Naive thymus-derived CD8-positive, alpha-beta T cell (primary cell): ENCODE measurements around the gene C15orf61. TPM values are rescaled to one million over a fixed set of nuclear protein-coding genes. Genes with fewer than 3 reads are reported as not detected.

Experiments used
- ATAC-seq, 2 donors: fragments of 150-1000 bp; cut with Tn5 transposase in 1 of 2; sonication (Bioruptor Pico), chemical (Tn5 transposase) in 1 of 2; 1 replicate in 1 of 2; 2 replicates in 1 of 2; pipeline ENCODE4 v1.10.0; 2021; ENCODE audit warnings: mild to moderate bottlenecking in 2 of 2, moderate library complexity in 2 of 2
- POLR2A ChIA-PET: fragments of 350-600 bp; sonication (Branson Sonifier 250); formaldehyde crosslinking; loops from one replicate; lab custom pipeline; 2021; ENCODE audit warnings: antibody characterized with exemption; lab: Charles Lee
- DNase-seq, 10 donors: peaks; one replicate each; pipeline versions ENCODE4 v3.0.0 to v3.0.0-alpha.2; 2020 to 2022
- H3K27ac Mint-ChIP-seq, 10 donors: one replicate each; pipeline ENCODE4 v1.8.0; 2020 to 2022; ENCODE audit warnings: mild to moderate bottlenecking in 10 of 10, mixed read lengths in 10 of 10, moderate library complexity in 4 of 10, inconsistent platforms in 1 of 10
- H3K27me3 Mint-ChIP-seq, 5 donors: one replicate each; pipeline ENCODE4 v1.8.0; 2021 to 2022; ENCODE audit warnings: mixed read lengths in 5 of 5
- H3K36me3 Mint-ChIP-seq, 3 donors: one replicate each; pipeline ENCODE4 v1.8.0; 2020 to 2022; ENCODE audit warnings: mixed read lengths in 3 of 3, mild to moderate bottlenecking in 2 of 3, inconsistent platforms in 1 of 3
- H3K4me1 Mint-ChIP-seq, 4 donors: one replicate each; pipeline ENCODE4 v1.8.0; 2021 to 2022; ENCODE audit warnings: mixed read lengths in 4 of 4
- H3K4me3 Mint-ChIP-seq, 10 donors: one replicate each; pipeline ENCODE4 v1.8.0; 2020 to 2022; ENCODE audit warnings: mild to moderate bottlenecking in 10 of 10, mixed read lengths in 10 of 10, moderate library complexity in 6 of 10, inconsistent platforms in 1 of 10
- H3K9me3 Mint-ChIP-seq, 9 donors: one replicate each; pipeline ENCODE4 v1.8.0; 2020 to 2022; ENCODE audit warnings: mixed read lengths in 9 of 9, mild to moderate bottlenecking in 3 of 9, inconsistent platforms in 1 of 9, moderate library complexity in 1 of 9
- polyA plus RNA-seq, 3 donors: library from polyadenylated mRNA; unstranded; fragments of 300-500 nt; fragmentation: Illumina TruSeq; gene quantifications; one replicate each; pipeline ENCODE4 v1.2.3, GENCODE V29; 2021
- total RNA-seq, 8 experiments: library from RNA in 2 of 8; stranded (reverse) in 2 of 8; gene quantifications; one replicate each; pipeline ENCODE4 v1.2.3 and lab custom pipeline; 2021 to 2026

C15orf61 gene
- total and polyA plus RNA-seq, 5 experiments from 2014 or later, result 6.1 to 11.9 (median 8.3) TPM

- DNase-seq (no peak), ATAC-seq (no peak)
- peaks cover 0 to 32% (median 10%) of the 10 kb centered on the region in 3 donors for H3K36me3 Mint-ChIP-seq
- POLR2A ChIA-PET, result interaction anchor here (0.6 kb wide), 2 partner anchors 7 to 295 kb away, joined by 4 read pairs; no protein-coding TSS in a partner anchor
- H3K27ac Mint-ChIP-seq, result peak overlapping the region in 2 of 10 donors; percentile 47 to 49
- H3K9me3 Mint-ChIP-seq, result no peaks in the 10 kb centered on the region
- H3K4me1 Mint-ChIP-seq, result peaks cover 25 to 72% (median 63%) of the 10 kb centered on the region in 4 donors
- peak overlapping the region in 1 of 10 donors; percentile 11 for H3K4me3 Mint-ChIP-seq
- H3K27me3 Mint-ChIP-seq, result no peaks in the 10 kb centered on the region
Observed at GRCh38 chr15:67545864-67546263, 24.9 kb downstream of the C15orf61 start.

GRCh38 chr15:67547064-67547463 is 26.1 kb downstream of the C15orf61 start:
- no peak overlapping the region for H3K4me3 Mint-ChIP-seq
- peaks cover 22 to 60% (median 55%) of the 10 kb centered on the region in 4 donors for H3K4me1 Mint-ChIP-seq
- H3K27me3 Mint-ChIP-seq, result no peaks in the 10 kb centered on the region
- peaks cover 0 to 43% (median 10%) of the 10 kb centered on the region in 3 donors for H3K36me3 Mint-ChIP-seq
- ATAC-seq (no peak), DNase-seq (no peak)
- peak overlapping the region in 2 of 10 donors; percentile 2 to 34 for H3K27ac Mint-ChIP-seq
- POLR2A ChIA-PET, result interaction anchor here (0.6 kb wide), 1 partner anchor 1050 kb away, joined by 3 read pairs; no protein-coding TSS in a partner anchor
- H3K9me3 Mint-ChIP-seq, result no peaks in the 10 kb centered on the region

GRCh38 chr15:67547836-67548235 is 26.9 kb downstream of the C15orf61 start:
- Mint-ChIP-seq H3K4me3 (no peak overlapping the region), H3K27ac (peak overlapping the region in 2 of 10 donors; percentile 8 to 34), H3K4me1 (peaks cover 22 to 60% (median 54%) of the 10 kb centered on the region in 4 donors), H3K9me3 (no peaks in the 10 kb centered on the region), H3K27me3 (no peaks in the 10 kb centered on the region), H3K36me3 (peaks cover 0 to 50% (median 10%) of the 10 kb centered on the region in 3 donors)
- POLR2A ChIA-PET, result no interaction called here
- ATAC-seq, result no peak
- no peak for DNase-seq

GRCh38 chr15:67548236-67548852 is 27.4 kb downstream of the C15orf61 start:
- ATAC-seq (no peak), DNase-seq (no peak)
- H3K27me3 Mint-ChIP-seq, result no peaks in the 10 kb centered on the region
- H3K27ac Mint-ChIP-seq, result peak overlapping the region in 3 of 10 donors; percentile 8 to 53 (median 40)
- H3K36me3 Mint-ChIP-seq, result peaks cover 0 to 54% (median 10%) of the 10 kb centered on the region in 3 donors
- H3K4me3 Mint-ChIP-seq, result no peak overlapping the region
- H3K4me1 Mint-ChIP-seq, result peaks cover 20 to 55% (median 48%) of the 10 kb centered on the region in 4 donors
- H3K9me3 Mint-ChIP-seq, result no peaks in the 10 kb centered on the region
- POLR2A ChIA-PET, result no interaction called here

- Mint-ChIP-seq H3K4me1 (peaks cover 19 to 47% (median 41%) of the 10 kb centered on the region in 4 donors), H3K27ac (peak overlapping the region in 2 of 10 donors; percentile 53 to 73), H3K27me3 (no peaks in the 10 kb centered on the region), H3K4me3 (peak overlapping the region in 1 of 10 donors; percentile 58), H3K36me3 (peaks cover 0 to 56% (median 10%) of the 10 kb centered on the region in 3 donors), H3K9me3 (no peaks in the 10 kb centered on the region)
- POLR2A ChIA-PET, result interaction anchor here (0.6 kb wide), 1 partner anchor 20 kb away, joined by 4 read pairs; no protein-coding TSS in a partner anchor
- ATAC-seq (no peak), DNase-seq (no peak)
Observed at GRCh38 chr15:67548862-67549651, 28.1 kb downstream of the C15orf61 start.

GRCh38 chr15:67549736-67550135 is 28.8 kb downstream of the C15orf61 start:
- POLR2A ChIA-PET, result no interaction called here
- H3K4me1 Mint-ChIP-seq, result peaks cover 15 to 44% (median 35%) of the 10 kb centered on the region in 4 donors
- H3K4me3 Mint-ChIP-seq, result no peak overlapping the region
- H3K9me3 Mint-ChIP-seq, result no peaks in the 10 kb centered on the region
- H3K36me3 Mint-ChIP-seq, result peaks cover 0 to 60% (median 10%) of the 10 kb centered on the region in 3 donors
- DNase-seq (no peak), ATAC-seq (no peak)
- no peaks in the 10 kb centered on the region for H3K27me3 Mint-ChIP-seq
- no peak overlapping the region for H3K27ac Mint-ChIP-seq

GRCh38 chr15:67550522-67550921 is 29.6 kb downstream of the C15orf61 start:
- Mint-ChIP-seq H3K27me3 (no peaks in the 10 kb centered on the region), H3K27ac (no peak overlapping the region), H3K4me1 (peaks cover 13 to 40% (median 30%) of the 10 kb centered on the region in 4 donors), H3K9me3 (no peaks in the 10 kb centered on the region), H3K36me3 (peaks cover 0 to 67% (median 16%) of the 10 kb centered on the region in 3 donors), H3K4me3 (no peak overlapping the region)
- POLR2A ChIA-PET, result no interaction called here
- DNase-seq, result no peak
- ATAC-seq, result no peak

- no peak overlapping the region for H3K4me3 Mint-ChIP-seq
- peaks cover 12 to 35% (median 23%) of the 10 kb centered on the region in 4 donors for H3K4me1 Mint-ChIP-seq
- peaks cover 0 to 73% (median 18%) of the 10 kb centered on the region in 3 donors for H3K36me3 Mint-ChIP-seq
- H3K9me3 Mint-ChIP-seq, result no peaks in the 10 kb centered on the region
- no peaks in the 10 kb centered on the region for H3K27me3 Mint-ChIP-seq
- no peak for ATAC-seq
- POLR2A ChIA-PET, result interaction anchor here (0.5 kb wide), 1 partner anchor 158 kb away, joined by 4 read pairs; no protein-coding TSS in a partner anchor
- DNase-seq, result no peak
- H3K27ac Mint-ChIP-seq, result peak overlapping the region in 1 of 10 donors; percentile 67
Observed at GRCh38 chr15:67551207-67551743, 30.3 kb downstream of the C15orf61 start.

GRCh38 chr15:67554580-67554979 is 33.6 kb downstream of the C15orf61 start:
- no peaks in the 10 kb centered on the region for H3K27me3 Mint-ChIP-seq
- peak overlapping the region in 1 of 10 donors; percentile 22 for H3K27ac Mint-ChIP-seq
- no peak for DNase-seq
- H3K4me3 Mint-ChIP-seq, result no peak overlapping the region
- POLR2A ChIA-PET, result no interaction called here
- H3K36me3 Mint-ChIP-seq, result peaks cover 17 to 82% (median 42%) of the 10 kb centered on the region in 3 donors
- no peak for ATAC-seq
- peaks cover 0 to 4% (median 0%) of the 10 kb centered on the region in 9 donors for H3K9me3 Mint-ChIP-seq
- H3K4me1 Mint-ChIP-seq, result peaks cover 8 to 11% (median 11%) of the 10 kb centered on the region in 4 donors

- DNase-seq, result no peak
- H3K4me1 Mint-ChIP-seq, result peaks cover 11 to 27% (median 16%) of the 10 kb centered on the region in 4 donors
- no peak for ATAC-seq
- peaks cover 17 to 71% (median 41%) of the 10 kb centered on the region in 3 donors for H3K36me3 Mint-ChIP-seq
- H3K27ac Mint-ChIP-seq, result no peak overlapping the region
- POLR2A ChIA-PET, result no interaction called here
- H3K27me3 Mint-ChIP-seq, result no peaks in the 10 kb centered on the region
- H3K9me3 Mint-ChIP-seq, result peaks cover 0 to 4% (median 0%) of the 10 kb centered on the region in 9 donors
- no peak overlapping the region for H3K4me3 Mint-ChIP-seq
Observed at GRCh38 chr15:67556976-67557570, 36.1 kb downstream of the C15orf61 start.

- DNase-seq, result no peak
- peak overlapping the region in 2 of 10 donors; percentile 6 to 51 for H3K27ac Mint-ChIP-seq
- peaks cover 17 to 70% (median 46%) of the 10 kb centered on the region in 3 donors for H3K36me3 Mint-ChIP-seq
- H3K27me3 Mint-ChIP-seq, result no peaks in the 10 kb centered on the region
- peaks cover 0 to 4% (median 0%) of the 10 kb centered on the region in 9 donors for H3K9me3 Mint-ChIP-seq
- POLR2A ChIA-PET, result no interaction called here
- H3K4me1 Mint-ChIP-seq, result peaks cover 13 to 28% (median 16%) of the 10 kb centered on the region in 4 donors
- no peak for ATAC-seq
- H3K4me3 Mint-ChIP-seq, result no peak overlapping the region
Observed at GRCh38 chr15:67558502-67558901, 37.6 kb downstream of the C15orf61 start.

GRCh38 chr15:67559158-67559557 is 38.2 kb downstream of the C15orf61 start:
- no peak overlapping the region for H3K27ac Mint-ChIP-seq
- H3K4me3 Mint-ChIP-seq, result no peak overlapping the region
- H3K36me3 Mint-ChIP-seq, result peaks cover 17 to 76% (median 50%) of the 10 kb centered on the region in 3 donors
- no peak for DNase-seq
- H3K27me3 Mint-ChIP-seq, result no peaks in the 10 kb centered on the region
- ATAC-seq, result no peak
- H3K4me1 Mint-ChIP-seq, result peaks cover 16 to 35% (median 19%) of the 10 kb centered on the region in 4 donors
- peaks cover 0 to 4% (median 0%) of the 10 kb centered on the region in 9 donors for H3K9me3 Mint-ChIP-seq
- POLR2A ChIA-PET, result no interaction called here
